HG02623 (cell line): Measurements from ENCODE around the gene CACNA2D2.
A peak's percentile ranks its signal among the peaks of the same experiment; 100 is the strongest.

Experiments used
- ATAC-seq: cut with Tn5 transposase; IDR thresholded peaks from one replicate; pipeline ENCODE4 v1.9.1; 2021; ENCODE audit warnings: moderate library complexity; ENCODE audit not compliant: unreplicated experiment

CACNA2D2 gene

GRCh38 chr3:50334339-50335075 lies 168.9 kb downstream of the CACNA2D2 start:
- no peak for ATAC-seq

DNA sequence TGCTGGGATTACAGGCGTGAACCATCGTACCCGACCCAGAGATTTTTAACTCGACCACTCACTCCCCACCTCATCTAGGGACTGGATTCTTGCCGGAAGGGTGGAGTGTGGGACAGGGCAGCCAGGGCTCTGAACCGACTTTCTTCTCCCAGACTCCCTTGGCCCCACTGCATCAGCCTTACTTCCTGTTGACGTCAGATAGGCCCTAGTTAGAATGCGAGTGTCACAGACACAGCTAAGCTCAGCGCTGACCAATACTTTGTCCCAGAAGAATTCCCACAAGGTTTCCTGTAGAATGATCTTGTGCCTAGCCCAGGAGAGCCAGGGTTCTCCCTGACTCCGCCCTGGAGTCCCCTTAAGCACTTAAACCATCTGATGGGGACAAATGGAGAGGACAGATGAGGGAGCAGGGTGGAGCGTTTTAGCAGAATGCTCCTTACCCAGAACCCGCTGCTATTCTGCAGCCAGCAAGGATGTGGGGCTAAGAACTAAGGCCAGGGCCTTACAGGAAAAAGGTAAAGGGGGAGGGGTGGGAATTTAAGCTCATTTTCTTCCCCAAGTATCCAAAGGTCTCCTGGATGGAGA lies 169.6 kb downstream of the CACNA2D2 start:
- no peak for ATAC-seq

DNA sequence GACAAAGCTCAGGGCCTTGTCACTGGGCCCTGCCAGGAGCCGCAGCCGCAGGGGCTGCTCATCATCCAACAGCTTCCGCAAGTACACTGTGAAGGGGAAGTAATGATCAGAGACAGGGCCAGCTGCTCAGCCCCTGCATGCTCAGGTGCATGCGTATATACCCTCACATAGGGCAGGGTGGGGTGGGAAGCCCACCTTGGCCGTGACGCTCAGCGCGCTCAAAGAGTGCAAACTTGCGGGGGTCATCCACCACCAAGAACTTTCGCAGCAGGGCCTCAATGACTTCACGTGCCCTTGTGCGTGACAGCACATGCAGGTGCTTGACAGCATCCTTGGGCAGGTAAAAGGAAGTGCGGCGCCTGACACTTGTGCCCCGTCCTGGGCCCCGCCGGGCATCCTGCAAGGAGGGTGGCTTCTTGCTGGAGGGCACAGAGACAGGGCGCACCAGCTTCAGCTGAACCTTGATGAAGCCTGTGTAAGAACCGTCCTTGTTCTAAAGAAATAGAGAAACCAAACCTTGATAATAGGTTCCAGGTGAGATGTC lies 172.0 kb downstream of the CACNA2D2 start:
- ATAC-seq: no peak

- ATAC-seq: no peak
These were observed 173.1 kb downstream of the CACNA2D2 start for GRCh38 chr3:50330330-50330729.

GRCh38 chr3:50327943-50328691 lies 175.3 kb downstream of the CACNA2D2 start, which contains the start of gene TUSC2:
TUSC2 (minus strand) TSS chr3:50328223; CDS start chr3:50328099, 124 bp downstream.
- ATAC-seq: peak; percentile 89

DNA sequence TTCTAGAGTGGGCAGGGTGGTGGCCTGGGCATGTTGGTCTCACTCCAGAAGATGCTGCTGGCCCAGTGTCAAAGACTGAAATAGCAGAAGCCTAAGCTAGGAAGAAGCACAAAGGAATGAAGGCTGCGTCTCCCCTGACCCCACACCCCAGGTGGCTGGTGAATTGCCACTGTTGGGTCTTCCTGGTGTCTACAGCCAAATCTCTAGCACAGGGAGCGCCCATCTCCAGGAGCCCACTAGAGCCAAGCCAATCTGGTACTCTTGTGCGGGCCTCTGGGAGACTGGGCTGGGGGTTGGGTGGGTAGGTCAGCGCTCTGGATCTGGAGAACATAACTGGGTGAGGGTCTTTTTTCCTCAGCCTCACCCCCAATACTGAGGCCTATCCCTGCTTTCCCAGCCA lies 176.3 kb downstream of the CACNA2D2 start:
- no peak for ATAC-seq

DNA sequence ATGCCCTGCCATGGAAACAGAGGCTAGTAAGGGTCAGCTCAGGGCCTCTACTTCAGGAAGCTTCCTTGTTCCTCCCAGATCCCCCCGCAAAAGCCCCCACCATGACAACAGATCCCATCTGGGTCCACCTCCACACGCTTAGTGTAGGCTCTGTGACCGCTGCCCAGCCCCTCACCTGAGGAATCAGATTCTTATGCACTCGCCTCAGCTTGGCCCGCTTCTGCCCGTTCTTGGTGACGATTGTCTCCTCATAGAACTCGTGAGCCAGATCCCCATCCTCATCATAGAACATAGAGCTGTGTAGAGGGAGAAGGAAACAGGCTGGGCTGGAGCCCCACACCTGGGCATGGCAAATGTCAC lies 177.3 kb downstream of the CACNA2D2 start:
- ATAC-seq: no peak

DNA sequence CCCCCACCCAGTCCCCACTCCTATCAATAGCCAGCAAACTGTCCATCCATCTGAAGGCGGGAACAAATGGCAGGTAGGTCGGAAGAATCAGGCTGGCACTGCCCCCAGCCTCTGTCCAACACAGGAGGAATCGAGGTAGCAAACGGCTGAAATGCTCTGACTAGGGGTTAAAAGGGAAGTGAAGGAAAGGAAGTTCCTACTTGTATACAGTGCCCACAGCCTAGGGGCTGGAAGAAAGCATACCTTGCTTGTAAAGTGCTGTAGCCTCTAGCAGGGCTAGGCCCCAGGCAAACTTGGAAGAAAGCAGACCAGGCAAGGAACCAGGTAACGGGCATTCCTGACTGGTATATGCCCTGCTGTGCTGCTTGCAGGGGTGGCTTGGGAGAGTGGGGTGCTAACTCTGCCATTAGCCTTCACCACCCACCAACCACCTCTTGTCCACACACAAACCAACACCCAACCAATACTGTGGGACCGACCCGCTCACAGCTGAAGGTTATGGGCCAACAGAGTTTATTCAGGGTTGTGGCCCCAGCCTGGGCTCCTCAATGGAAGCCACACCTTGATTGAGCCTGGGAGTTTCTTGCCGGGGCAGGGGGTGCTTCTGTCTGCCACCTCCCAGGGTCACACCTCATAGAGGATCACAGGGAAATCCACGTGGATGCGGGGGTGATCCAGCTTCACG lies 177.8 kb downstream of the CACNA2D2 start:
- no peak for ATAC-seq

DNA sequence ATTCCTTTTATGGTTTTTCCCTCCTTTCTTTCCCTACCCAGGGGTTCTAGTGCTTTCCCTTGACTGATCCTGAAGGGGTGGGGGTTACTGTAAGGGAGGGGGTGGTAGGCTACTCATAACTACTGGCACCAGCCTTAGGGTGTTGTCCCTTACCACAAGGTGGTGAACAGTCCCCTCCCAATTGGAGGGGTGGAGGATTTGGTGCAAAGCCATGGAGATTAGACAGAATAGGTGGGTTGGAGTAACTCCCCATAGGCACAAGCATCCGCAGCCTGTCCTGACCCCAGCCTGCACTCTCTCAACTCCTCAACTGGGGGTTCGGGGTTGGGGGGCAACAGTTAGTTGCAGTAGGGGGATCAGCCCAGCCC lies 178.3 kb downstream of the CACNA2D2 start:
- no peak for ATAC-seq

- ATAC-seq: no peak
These were observed 178.9 kb downstream of the CACNA2D2 start for GRCh38 chr3:50324351-50325112.

DNA sequence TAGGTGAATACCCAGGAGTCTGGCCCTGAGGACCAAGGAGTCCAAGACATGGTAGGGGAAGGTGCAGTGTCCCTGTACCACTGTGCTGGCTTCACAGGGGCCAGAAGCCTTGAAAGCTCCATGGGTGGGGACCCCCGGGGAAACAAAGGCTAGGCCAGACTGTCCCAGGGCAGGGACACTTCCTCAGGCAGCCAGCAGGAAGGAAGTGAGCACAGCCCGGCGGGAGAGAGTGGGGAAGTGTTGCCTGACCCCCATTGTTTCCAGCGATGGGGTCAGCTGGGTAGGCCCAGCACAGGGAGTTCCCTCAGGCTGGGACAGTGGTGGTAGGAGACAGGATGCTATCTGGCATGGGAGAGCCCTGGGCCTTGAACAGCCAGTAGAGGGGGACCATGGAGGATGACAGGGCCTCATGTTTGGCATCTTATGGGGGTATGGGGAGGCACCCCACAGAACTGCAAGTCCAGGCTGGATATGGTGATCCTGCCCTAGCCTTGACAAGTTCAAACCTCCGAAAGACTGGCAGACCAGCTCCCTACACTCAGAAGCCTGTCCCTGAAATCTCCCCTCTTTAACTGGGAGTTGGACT lies 179.7 kb downstream of the CACNA2D2 start:
- no peak for ATAC-seq

GRCh38 chr3:50323092-50323600 lies 180.3 kb downstream of the CACNA2D2 start:
- ATAC-seq: no peak

- no peak for ATAC-seq
These were observed 180.9 kb downstream of the CACNA2D2 start, which contains the start of gene HYAL2 for GRCh38 chr3:50322386-50323091. HYAL2 (minus strand) TSS chr3:50322745; CDS start chr3:50320489, 2,256 bp downstream.

- no peak for ATAC-seq
These were observed 181.4 kb downstream of the CACNA2D2 start for GRCh38 chr3:50322115-50322385.

DNA sequence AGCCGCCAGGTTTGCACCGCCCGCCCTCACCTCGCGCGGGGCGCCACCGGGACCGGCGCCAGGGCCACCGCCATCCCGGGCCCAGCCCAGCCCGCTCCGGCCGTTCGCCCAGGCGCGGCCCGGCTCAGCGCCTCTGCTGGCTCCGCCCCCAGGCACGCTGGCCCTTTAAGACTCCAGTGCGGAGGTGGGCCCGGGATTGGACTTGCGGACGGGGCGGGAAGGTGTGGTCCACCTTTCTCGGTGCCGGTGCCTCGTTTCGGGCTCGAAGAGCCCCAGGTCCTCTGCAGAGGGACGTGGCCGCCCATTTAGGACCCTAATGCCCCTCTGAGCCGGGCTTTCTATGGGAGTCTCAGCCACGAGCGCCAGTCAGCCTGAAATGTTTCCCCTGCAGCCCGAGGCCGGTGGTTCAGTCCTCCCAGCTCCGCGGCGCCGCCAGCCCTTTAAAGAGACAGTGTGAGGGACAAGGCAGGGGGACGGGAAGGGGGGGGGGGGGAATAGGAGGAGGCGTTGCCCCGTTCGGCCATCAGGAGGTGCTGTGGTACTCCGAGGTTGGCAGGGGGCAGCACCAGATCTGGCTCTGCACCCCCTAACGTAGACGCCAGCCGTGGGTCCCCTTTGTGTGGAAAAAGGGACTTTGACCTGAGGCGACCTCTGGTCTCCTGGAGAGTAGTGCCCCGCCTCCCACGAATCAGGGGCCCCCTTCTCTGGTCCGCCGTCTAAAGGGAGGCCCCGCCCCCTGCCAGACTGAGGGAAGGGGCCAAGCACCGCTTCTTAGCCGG lies 181.9 kb downstream of the CACNA2D2 start:
- peak; percentile 79 for ATAC-seq

- peak; percentile 42 for ATAC-seq
These were observed 182.5 kb downstream of the CACNA2D2 start for GRCh38 chr3:50320853-50321335.

- ATAC-seq: no peak
These were observed 183.4 kb downstream of the CACNA2D2 start for GRCh38 chr3:50319894-50320625.
